ENCODE data around the gene CAPN5.

The CAPN5 gene

DNA sequence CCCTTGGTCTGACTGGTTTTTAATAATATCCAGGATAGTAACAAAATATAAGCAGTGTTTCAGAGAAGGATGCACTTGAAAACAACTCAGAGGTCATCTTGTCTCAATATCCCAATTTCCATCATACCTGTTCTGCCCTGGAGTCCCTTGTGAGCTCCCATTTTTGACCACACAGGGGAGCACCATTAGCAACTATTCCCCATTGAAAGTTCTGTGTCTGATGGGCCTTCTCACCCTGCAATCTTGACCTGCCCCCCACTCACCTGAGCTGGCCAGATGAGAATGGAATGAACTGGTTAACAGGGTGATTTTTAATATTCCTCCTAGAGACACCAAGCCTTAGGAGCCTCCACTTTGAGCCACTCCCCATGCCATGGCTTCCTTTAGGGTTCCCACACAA lies 3.8 kb upstream of the CAPN5 start:
- Histone ChIP-seq H3K36me3 (ENCODE audit: control insufficient read depth, insufficient read depth, low read length) (no peaks in the 10 kb centered on the region), H3K4me3 (replicated peaks; ENCODE audit: low read depth, low read length) (no peak overlapping the region), H3K27me3 (replicated peaks; ENCODE audit: control insufficient read depth, insufficient read depth, low read length) (peaks cover 2% of the 10 kb centered on the region; the same call in 1 of the 2 replicates)
- DNase-seq (ENCODE audit: extremely low read depth, insufficient read length) = no peak
- TF ChIP-seq CTCF (IDR thresholded peaks at IDR 0.05; ENCODE audit: insufficient read depth, low read length, poor library complexity, severe bottlenecking) = peak; percentile 10

GRCh38 chr11:77063407-77063806 lies 3.4 kb upstream of the CAPN5 start:
- DNase-seq (ENCODE audit: extremely low read depth, insufficient read length) = no peak
- H3K4me3 ChIP-seq (replicated peaks; ENCODE audit: low read depth, low read length) = no peak overlapping the region
- no peaks in the 10 kb centered on the region for H3K36me3 ChIP-seq (ENCODE audit: control insufficient read depth, insufficient read depth, low read length)
- no peak for TF ChIP-seq CTCF (IDR thresholded peaks at IDR 0.05; ENCODE audit: insufficient read depth, low read length, poor library complexity, severe bottlenecking)
- peaks cover 3% of the 10 kb centered on the region; the same call in 1 of the 2 replicates for H3K27me3 ChIP-seq (replicated peaks; ENCODE audit: control insufficient read depth, insufficient read depth, low read length)

GRCh38 chr11:77063861-77064260 lies 2.9 kb upstream of the CAPN5 start:
- DNase-seq (ENCODE audit: extremely low read depth, insufficient read length) = no peak
- Histone ChIP-seq H3K4me3 (replicated peaks; ENCODE audit: low read depth, low read length) (no peak overlapping the region), H3K36me3 (ENCODE audit: control insufficient read depth, insufficient read depth, low read length) (no peaks in the 10 kb centered on the region), H3K27me3 (replicated peaks; ENCODE audit: control insufficient read depth, insufficient read depth, low read length) (peaks cover 4% of the 10 kb centered on the region; the same call in 1 of the 2 replicates)
- TF ChIP-seq CTCF (IDR thresholded peaks at IDR 0.05; ENCODE audit: insufficient read depth, low read length, poor library complexity, severe bottlenecking) = no peak

DNA sequence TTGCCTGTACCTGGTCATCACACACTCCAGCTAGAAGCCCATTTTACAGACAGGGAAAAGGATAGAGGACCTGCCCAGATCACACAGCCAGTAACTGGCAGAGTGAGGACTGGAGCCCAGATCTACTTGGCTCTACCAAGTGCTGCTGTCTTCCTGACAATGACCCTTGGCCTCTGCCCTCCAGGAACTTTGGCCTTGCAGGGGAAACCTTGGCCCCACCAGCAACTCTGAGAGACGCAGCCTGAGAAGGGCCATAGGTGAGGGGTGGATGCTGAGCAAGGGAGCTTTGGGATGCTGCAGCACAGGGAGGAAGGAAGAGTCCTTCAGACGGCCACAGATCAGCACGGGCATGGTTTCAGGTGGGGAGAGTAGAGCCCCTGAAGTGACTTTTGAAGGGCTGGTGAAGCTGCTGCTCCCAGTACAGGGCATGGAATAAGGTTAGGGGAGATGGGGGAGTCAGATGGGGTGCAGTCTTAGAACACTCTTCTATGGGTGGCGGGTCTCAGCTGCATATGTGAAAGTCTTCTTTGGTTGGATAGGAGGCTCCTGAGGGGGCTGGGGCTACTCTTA lies 2.0 kb upstream of the CAPN5 start:
- no peaks in the 10 kb centered on the region for H3K36me3 ChIP-seq (ENCODE audit: control insufficient read depth, insufficient read depth, low read length)
- no peak for DNase-seq (ENCODE audit: extremely low read depth, insufficient read length)
- no peak overlapping the region for H3K4me3 ChIP-seq (replicated peaks; ENCODE audit: low read depth, low read length)
- TF ChIP-seq CTCF (IDR thresholded peaks at IDR 0.05; ENCODE audit: insufficient read depth, low read length, poor library complexity, severe bottlenecking) = no peak
- peaks cover 4% of the 10 kb centered on the region; the same call in 1 of the 2 replicates for H3K27me3 ChIP-seq (replicated peaks; ENCODE audit: control insufficient read depth, insufficient read depth, low read length)

DNA sequence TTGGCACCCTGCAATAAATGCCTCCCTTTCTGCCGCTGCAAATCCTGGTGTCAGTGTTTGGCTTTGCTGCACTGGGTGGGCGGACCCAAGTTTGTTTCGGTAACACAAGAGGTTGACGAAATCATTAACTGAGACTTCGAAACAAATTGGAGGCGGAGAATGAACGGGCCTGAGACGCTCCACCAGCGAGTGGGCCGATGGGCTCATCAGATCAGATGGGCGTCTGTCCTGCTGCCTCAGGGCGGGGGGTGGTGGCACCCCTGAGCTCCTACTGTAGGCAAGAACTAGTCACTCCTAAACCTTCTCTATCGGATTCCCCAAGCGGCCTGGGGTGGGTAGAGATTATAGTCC lies 918 bp upstream of the CAPN5 start:
- H3K4me3 ChIP-seq (replicated peaks; ENCODE audit: low read depth, low read length) = peak overlapping the region; percentile 74
- no peak for DNase-seq (ENCODE audit: extremely low read depth, insufficient read length)
- no peak for TF ChIP-seq CTCF (IDR thresholded peaks at IDR 0.05; ENCODE audit: insufficient read depth, low read length, poor library complexity, severe bottlenecking)
- H3K36me3 ChIP-seq (ENCODE audit: control insufficient read depth, insufficient read depth, low read length) = no peaks in the 10 kb centered on the region
- H3K27me3 ChIP-seq (replicated peaks; ENCODE audit: control insufficient read depth, insufficient read depth, low read length) = peaks cover 4% of the 10 kb centered on the region; the same call in 1 of the 2 replicates

Data from GM06990 (cell line).